Ishikawa (cell line): ENCODE results near the gene PRSS27.

Experiments used
- CEBPB ChIP-seq: IDR thresholded peaks from 2 replicates; pipeline ENCODE4 v1.6.1; 2012
- CREB1 ChIP-seq: IDR thresholded peaks from 2 replicates; pipeline ENCODE4 v1.6.1; 2012; ENCODE audit warnings: low read depth
- EGR1 ChIP-seq: IDR thresholded peaks from 2 replicates; pipeline ENCODE4 v1.6.1; 2012
- EP300 ChIP-seq: IDR thresholded peaks from 2 replicates; pipeline ENCODE4 v1.6.1; 2012; ENCODE audit warnings: borderline replicate concordance
- FOXM1 ChIP-seq: IDR thresholded peaks from 2 replicates; pipeline ENCODE4 v1.6.1; 2012; ENCODE audit warnings: low read depth, borderline replicate concordance
- NFIC ChIP-seq: IDR thresholded peaks from 2 replicates; pipeline ENCODE4 v1.6.1; 2012
- RAD21 ChIP-seq: IDR thresholded peaks from 2 replicates; pipeline ENCODE4 v1.6.1; 2012; ENCODE audit warnings: low read depth
- TAF1 ChIP-seq: IDR thresholded peaks from 2 replicates; pipeline ENCODE4 v1.6.1; 2012; ENCODE audit warnings: low read depth, mild to moderate bottlenecking
- TCF12 ChIP-seq: IDR thresholded peaks from 2 replicates; pipeline ENCODE4 v1.6.1; 2012; ENCODE audit warnings: low read depth
- TEAD4 ChIP-seq: IDR thresholded peaks from 2 replicates; pipeline ENCODE4 v1.6.1; 2012
- YY1 ChIP-seq: IDR thresholded peaks from 2 replicates; pipeline ENCODE4 v1.6.1; 2012; ENCODE audit warnings: low read depth
- ZBTB7A ChIP-seq: IDR thresholded peaks from 2 replicates; pipeline ENCODE4 v1.6.1; 2012; ENCODE audit warnings: low read depth
- TF ChIP-seq, protein P1 (sequence below): IDR thresholded peaks from 2 replicates; pipeline ENCODE4 v1.6.1; 2012
- TF ChIP-seq, protein P2 (sequence below): IDR thresholded peaks from 2 replicates; pipeline ENCODE4 v1.6.1; 2012
- TF ChIP-seq, protein P3 (sequence below): IDR thresholded peaks from 2 replicates; pipeline ENCODE4 v1.6.1; 2012; ENCODE audit warnings: low read depth, mild to moderate bottlenecking

Gene PRSS27

DNA sequence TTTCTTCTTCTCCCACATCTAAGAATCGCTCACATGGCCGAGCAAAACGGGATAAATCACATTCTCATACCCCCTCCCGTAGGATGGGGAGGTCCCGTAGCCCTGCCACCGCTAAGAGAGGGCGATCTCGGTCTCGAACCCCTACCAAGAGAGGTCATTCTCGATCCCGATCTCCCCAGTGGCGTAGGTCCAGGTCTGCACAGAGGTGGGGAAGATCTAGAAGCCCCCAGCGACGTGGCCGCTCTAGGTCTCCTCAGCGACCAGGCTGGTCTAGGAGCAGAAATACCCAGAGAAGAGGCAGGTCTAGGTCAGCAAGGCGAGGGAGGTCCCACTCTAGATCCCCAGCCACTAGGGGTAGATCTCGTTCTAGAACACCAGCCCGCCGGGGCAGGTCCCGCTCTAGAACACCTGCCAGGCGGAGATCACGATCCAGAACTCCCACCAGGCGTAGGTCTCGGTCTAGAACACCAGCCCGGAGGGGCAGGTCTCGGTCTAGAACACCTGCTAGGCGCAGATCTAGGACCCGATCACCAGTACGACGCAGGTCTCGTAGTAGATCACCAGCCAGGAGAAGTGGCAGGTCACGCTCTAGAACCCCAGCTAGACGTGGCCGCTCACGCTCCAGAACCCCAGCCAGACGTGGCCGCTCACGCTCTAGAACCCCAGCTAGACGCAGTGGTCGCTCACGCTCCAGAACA lies 42.0 kb upstream of the PRSS27 start:
- no peak for TF ChIP-seq ZBTB7A
- TF ChIP-seq, protein P1, sequence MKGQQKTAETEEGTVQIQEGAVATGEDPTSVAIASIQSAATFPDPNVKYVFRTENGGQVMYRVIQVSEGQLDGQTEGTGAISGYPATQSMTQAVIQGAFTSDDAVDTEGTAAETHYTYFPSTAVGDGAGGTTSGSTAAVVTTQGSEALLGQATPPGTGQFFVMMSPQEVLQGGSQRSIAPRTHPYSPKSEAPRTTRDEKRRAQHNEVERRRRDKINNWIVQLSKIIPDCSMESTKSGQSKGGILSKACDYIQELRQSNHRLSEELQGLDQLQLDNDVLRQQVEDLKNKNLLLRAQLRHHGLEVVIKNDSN = no peak
- TF ChIP-seq FOXM1 = no peak
- TF ChIP-seq TAF1 = no peak
- TF ChIP-seq EGR1 = no peak
- TF ChIP-seq TCF12 = no peak
- TF ChIP-seq, protein P2, sequence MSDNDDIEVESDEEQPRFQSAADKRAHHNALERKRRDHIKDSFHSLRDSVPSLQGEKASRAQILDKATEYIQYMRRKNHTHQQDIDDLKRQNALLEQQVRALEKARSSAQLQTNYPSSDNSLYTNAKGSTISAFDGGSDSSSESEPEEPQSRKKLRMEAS = no peak
- TF ChIP-seq CREB1 = no peak
- TF ChIP-seq CEBPB = no peak
- no peak for TF ChIP-seq NFIC
- no peak for TF ChIP-seq EP300
- TF ChIP-seq TEAD4 = no peak
- no peak for TF ChIP-seq RAD21
- TF ChIP-seq, protein P3, sequence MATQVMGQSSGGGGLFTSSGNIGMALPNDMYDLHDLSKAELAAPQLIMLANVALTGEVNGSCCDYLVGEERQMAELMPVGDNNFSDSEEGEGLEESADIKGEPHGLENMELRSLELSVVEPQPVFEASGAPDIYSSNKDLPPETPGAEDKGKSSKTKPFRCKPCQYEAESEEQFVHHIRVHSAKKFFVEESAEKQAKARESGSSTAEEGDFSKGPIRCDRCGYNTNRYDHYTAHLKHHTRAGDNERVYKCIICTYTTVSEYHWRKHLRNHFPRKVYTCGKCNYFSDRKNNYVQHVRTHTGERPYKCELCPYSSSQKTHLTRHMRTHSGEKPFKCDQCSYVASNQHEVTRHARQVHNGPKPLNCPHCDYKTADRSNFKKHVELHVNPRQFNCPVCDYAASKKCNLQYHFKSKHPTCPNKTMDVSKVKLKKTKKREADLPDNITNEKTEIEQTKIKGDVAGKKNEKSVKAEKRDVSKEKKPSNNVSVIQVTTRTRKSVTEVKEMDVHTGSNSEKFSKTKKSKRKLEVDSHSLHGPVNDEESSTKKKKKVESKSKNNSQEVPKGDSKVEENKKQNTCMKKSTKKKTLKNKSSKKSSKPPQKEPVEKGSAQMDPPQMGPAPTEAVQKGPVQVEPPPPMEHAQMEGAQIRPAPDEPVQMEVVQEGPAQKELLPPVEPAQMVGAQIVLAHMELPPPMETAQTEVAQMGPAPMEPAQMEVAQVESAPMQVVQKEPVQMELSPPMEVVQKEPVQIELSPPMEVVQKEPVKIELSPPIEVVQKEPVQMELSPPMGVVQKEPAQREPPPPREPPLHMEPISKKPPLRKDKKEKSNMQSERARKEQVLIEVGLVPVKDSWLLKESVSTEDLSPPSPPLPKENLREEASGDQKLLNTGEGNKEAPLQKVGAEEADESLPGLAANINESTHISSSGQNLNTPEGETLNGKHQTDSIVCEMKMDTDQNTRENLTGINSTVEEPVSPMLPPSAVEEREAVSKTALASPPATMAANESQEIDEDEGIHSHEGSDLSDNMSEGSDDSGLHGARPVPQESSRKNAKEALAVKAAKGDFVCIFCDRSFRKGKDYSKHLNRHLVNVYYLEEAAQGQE = no peak
- no peak for TF ChIP-seq YY1

- TF ChIP-seq YY1 (no peak), TCF12 (no peak), RAD21 (no peak), NFIC (no peak)
Observed at GRCh38 chr16:2761472-2761871, 41.4 kb upstream of the PRSS27 start.

- TF ChIP-seq TAF1 = no peak
Observed at GRCh38 chr16:2757344-2757743, 37.3 kb upstream of the PRSS27 start.

DNA sequence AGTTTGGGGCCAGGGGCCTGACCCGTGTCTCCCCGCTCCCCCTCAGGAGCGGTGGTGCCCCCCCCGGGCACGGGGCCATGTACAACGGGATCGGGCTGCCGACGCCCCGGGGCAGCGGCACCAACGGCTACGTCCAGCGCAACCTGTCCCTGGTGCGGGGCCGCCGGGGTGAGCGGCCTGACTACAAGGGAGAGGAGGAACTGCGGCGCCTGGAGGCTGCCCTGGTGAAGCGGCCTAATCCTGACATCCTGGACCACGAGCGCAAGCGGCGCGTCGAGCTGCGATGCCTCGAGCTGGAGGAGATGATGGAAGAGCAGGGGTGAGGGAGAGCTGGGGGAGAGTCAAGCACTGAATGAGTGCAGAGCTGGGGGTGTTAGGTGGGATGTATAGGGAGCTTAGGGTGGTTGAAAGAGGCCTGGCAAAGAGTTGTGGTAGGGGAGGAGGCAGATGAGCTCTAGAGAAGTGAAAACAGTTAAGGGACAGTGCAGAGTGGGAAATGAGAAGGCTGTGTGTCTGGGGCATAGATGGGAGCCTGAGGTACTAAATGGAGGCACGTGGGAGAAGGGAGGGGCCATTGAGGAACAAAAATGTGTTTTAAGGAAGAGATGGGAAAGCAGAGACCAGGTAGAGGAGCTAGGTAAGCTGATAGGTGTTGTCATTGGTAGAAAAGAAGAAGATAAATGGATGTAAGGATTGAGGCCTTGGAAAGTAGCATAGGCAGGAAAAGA lies 36.4 kb upstream of the PRSS27 start:
- TF ChIP-seq TCF12 (no peak), TAF1 (no peak)
- TF ChIP-seq, protein P1 = no peak

GRCh38 chr16:2755158-2755557 lies 35.1 kb upstream of the PRSS27 start:
- TF ChIP-seq TAF1 = no peak
- no peak for TF ChIP-seq RAD21
- no peak for TF ChIP-seq ZBTB7A
- no peak for TF ChIP-seq TCF12
- no peak for TF ChIP-seq EP300
- no peak for TF ChIP-seq CEBPB
- TF ChIP-seq CREB1 = no peak
- TF ChIP-seq, protein P3 = no peak
- TF ChIP-seq, protein P1 = no peak
- no peak for TF ChIP-seq NFIC
- TF ChIP-seq, protein P2 = no peak
- no peak for TF ChIP-seq FOXM1
- no peak for TF ChIP-seq YY1
- no peak for TF ChIP-seq TEAD4
- TF ChIP-seq EGR1 = no peak

DNA sequence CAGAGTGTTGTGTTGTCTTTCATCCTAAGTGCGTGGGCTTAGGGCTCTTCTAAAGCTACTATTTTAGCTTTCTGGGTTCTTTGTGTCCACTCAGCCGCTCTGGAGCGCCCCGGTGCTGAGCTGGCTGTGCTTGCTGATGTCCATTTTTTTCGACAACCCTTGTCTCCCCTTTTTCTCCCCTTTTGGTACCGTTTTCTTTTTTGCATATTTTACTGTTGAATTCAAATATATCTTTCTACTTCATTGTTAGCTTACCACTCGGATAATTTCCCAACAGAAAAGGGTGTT lies 33.7 kb upstream of the PRSS27 start:
- TF ChIP-seq EGR1 (no peak), FOXM1 (no peak), NFIC (no peak), TCF12 (no peak), RAD21 (no peak), YY1 (no peak), CREB1 (no peak), ZBTB7A (no peak), CEBPB (no peak), TEAD4 (no peak), TAF1 (no peak), EP300 (no peak)
- TF ChIP-seq, protein P3 = no peak
- TF ChIP-seq, protein P1 = no peak
- TF ChIP-seq, protein P2 = no peak
